ENCODE data around the gene FOXP1.

Gene FOXP1

DNA sequence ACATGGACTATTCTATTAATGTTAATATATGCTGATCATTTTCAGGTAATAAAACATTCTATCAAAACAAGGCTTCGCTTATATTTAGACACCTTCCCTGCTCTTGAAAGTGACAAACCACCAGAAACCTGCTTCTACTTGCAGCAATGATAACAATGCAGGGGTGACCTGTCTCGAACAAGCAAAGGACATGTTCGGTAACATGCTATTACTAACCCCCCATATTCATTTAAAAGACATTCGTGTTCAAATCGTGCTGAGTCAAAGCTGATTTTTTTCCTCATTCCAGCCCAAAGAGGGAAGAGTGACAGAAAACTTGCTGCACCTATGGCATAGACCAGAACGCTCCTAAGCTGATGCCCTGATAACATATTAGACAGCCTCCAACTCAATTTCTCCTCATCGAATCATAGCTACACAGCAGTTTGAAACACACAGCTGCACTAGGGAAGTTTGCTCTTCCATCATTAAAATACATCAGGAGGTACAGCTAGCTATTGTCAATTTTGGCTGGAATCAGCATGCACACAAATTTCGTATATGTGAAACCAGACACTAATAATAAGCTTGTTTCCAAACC, 341.5 kb downstream of the FOXP1 start:
- no peaks in the 10 kb centered on the region for H3K9me2 ChIP-seq (replicated peaks; ENCODE audit: insufficient read depth, low read length)
- H2AFZ ChIP-seq (ENCODE audit: low read depth, low read length, severe bottlenecking), result no peak overlapping the region
- H3K36me3 ChIP-seq (ENCODE audit: low read length), result no peaks in the 10 kb centered on the region
- H3F3A ChIP-seq (ENCODE audit: insufficient read depth), result no peaks in the 10 kb centered on the region
- no peaks in the 10 kb centered on the region for H3K79me2 ChIP-seq (ENCODE audit: insufficient read depth, low read length)
- no peak overlapping the region for H3K4me3 ChIP-seq (ENCODE audit: insufficient read depth, low read length, poor library complexity, severe bottlenecking)
- no peaks in the 10 kb centered on the region for H4K20me1 ChIP-seq (ENCODE audit: low read depth, low read length)
- H3K27me3 ChIP-seq (ENCODE audit: low read length), result no peaks in the 10 kb centered on the region
- no peak overlapping the region for H3K4me2 ChIP-seq (ENCODE audit: low read depth, low read length, poor library complexity, severe bottlenecking)
- H3K9me3 ChIP-seq (ENCODE audit: insufficient read depth, low read length), result no peaks in the 10 kb centered on the region
- TF ChIP-seq EZH2phosphoT487 (conservative IDR thresholded peaks at IDR 0.05; ENCODE audit: low read length), result no peak
- TF ChIP-seq, protein P1, sequence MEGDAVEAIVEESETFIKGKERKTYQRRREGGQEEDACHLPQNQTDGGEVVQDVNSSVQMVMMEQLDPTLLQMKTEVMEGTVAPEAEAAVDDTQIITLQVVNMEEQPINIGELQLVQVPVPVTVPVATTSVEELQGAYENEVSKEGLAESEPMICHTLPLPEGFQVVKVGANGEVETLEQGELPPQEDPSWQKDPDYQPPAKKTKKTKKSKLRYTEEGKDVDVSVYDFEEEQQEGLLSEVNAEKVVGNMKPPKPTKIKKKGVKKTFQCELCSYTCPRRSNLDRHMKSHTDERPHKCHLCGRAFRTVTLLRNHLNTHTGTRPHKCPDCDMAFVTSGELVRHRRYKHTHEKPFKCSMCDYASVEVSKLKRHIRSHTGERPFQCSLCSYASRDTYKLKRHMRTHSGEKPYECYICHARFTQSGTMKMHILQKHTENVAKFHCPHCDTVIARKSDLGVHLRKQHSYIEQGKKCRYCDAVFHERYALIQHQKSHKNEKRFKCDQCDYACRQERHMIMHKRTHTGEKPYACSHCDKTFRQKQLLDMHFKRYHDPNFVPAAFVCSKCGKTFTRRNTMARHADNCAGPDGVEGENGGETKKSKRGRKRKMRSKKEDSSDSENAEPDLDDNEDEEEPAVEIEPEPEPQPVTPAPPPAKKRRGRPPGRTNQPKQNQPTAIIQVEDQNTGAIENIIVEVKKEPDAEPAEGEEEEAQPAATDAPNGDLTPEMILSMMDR (IDR thresholded peaks at IDR 0.05; ENCODE audit: insufficient read depth, low read length, poor library complexity, severe bottlenecking), result no peak
- H3K9ac ChIP-seq (ENCODE audit: low read length), result no peak overlapping the region
- no peak overlapping the region for H3K27ac ChIP-seq (ENCODE audit: low read depth, low read length)

DNA sequence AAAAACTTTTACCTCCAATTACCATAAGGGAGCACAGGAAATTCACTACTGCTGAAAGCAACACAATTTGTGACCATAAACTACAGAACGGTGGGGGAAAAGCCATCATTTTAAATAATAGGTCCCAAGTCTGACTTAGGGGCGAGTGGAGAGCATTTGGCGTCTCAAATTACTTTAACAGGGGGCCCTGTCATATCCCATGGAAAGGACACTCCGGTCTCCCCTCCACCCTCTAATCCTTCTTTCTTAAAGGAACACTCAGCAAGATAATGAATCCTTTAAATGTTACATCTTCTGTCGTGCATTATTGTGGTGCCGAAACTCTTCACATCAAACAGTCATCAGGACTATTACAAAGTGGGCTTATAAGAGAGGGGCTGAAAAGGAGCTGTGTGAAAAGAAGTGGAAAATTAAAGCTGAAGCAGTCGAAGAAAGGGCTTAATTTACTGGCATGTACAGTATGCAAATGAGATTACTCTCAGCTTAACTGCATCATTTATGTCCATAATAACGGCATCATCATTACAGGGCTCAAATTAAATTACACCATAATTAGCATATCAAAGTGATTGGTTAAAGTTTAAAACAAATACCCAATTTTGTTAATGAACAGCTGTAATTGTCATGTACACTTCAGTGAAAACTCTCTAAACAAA, 342.2 kb downstream of the FOXP1 start:
- no peaks in the 10 kb centered on the region for H3K9me2 ChIP-seq (replicated peaks; ENCODE audit: insufficient read depth, low read length)
- TF ChIP-seq EZH2phosphoT487 (conservative IDR thresholded peaks at IDR 0.05; ENCODE audit: low read length), result no peak
- TF ChIP-seq, protein P1 (IDR thresholded peaks at IDR 0.05; ENCODE audit: insufficient read depth, low read length, poor library complexity, severe bottlenecking), result no peak
- H3K36me3 ChIP-seq (ENCODE audit: low read length), result no peaks in the 10 kb centered on the region
- no peak overlapping the region for H2AFZ ChIP-seq (ENCODE audit: low read depth, low read length, severe bottlenecking)
- H3K79me2 ChIP-seq (ENCODE audit: insufficient read depth, low read length), result no peaks in the 10 kb centered on the region
- no peak overlapping the region for H3K9ac ChIP-seq (ENCODE audit: low read length)
- no peaks in the 10 kb centered on the region for H3F3A ChIP-seq (ENCODE audit: insufficient read depth)
- no peak overlapping the region for H3K4me3 ChIP-seq (ENCODE audit: insufficient read depth, low read length, poor library complexity, severe bottlenecking)
- no peaks in the 10 kb centered on the region for H3K27me3 ChIP-seq (ENCODE audit: low read length)
- H3K27ac ChIP-seq (ENCODE audit: low read depth, low read length), result no peak overlapping the region
- no peaks in the 10 kb centered on the region for H3K9me3 ChIP-seq (ENCODE audit: insufficient read depth, low read length)
- no peak overlapping the region for H3K4me2 ChIP-seq (ENCODE audit: low read depth, low read length, poor library complexity, severe bottlenecking)
- no peaks in the 10 kb centered on the region for H4K20me1 ChIP-seq (ENCODE audit: low read depth, low read length)

DNA sequence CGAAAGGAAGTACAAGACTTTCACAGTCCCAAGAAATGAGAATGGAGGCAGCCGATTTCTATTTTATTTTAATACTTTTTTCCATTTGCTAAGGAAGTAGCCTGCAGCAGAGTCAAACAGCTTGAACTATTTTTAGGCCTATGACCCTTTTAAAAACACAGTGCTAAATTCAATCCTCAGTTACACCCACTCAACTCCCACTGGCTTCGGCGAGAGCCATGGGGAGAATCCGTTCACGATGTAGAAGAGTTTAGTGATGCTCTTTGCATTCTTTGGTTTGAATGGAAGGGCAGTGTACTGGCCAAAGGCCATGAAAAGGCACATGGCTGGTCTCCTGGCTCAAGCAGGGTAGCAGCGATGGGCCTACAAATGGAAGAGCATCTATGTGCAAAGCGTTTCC, 343.5 kb downstream of the FOXP1 start:
- no peak for TF ChIP-seq EZH2phosphoT487 (conservative IDR thresholded peaks at IDR 0.05; ENCODE audit: low read length)
- TF ChIP-seq, protein P1 (IDR thresholded peaks at IDR 0.05; ENCODE audit: insufficient read depth, low read length, poor library complexity, severe bottlenecking), result no peak
- no peaks in the 10 kb centered on the region for H3K27me3 ChIP-seq (ENCODE audit: low read length)
- no peak overlapping the region for H3K4me2 ChIP-seq (ENCODE audit: low read depth, low read length, poor library complexity, severe bottlenecking)
- no peak overlapping the region for H3K27ac ChIP-seq (ENCODE audit: low read depth, low read length)
- no peak overlapping the region for H2AFZ ChIP-seq (ENCODE audit: low read depth, low read length, severe bottlenecking)
- no peaks in the 10 kb centered on the region for H3K79me2 ChIP-seq (ENCODE audit: insufficient read depth, low read length)
- H3K9ac ChIP-seq (ENCODE audit: low read length), result no peak overlapping the region
- no peak overlapping the region for H3K4me3 ChIP-seq (ENCODE audit: insufficient read depth, low read length, poor library complexity, severe bottlenecking)
- H3K36me3 ChIP-seq (ENCODE audit: low read length), result no peaks in the 10 kb centered on the region
- H3F3A ChIP-seq (ENCODE audit: insufficient read depth), result no peaks in the 10 kb centered on the region
- H3K9me3 ChIP-seq (ENCODE audit: insufficient read depth, low read length), result no peaks in the 10 kb centered on the region
- no peaks in the 10 kb centered on the region for H3K9me2 ChIP-seq (replicated peaks; ENCODE audit: insufficient read depth, low read length)
- no peaks in the 10 kb centered on the region for H4K20me1 ChIP-seq (ENCODE audit: low read depth, low read length)

Measured in SU-DHL-6 (cell line).